Activated CD8-positive, alpha-beta memory T cell treated with anti-CD3 and anti-CD28 coated beads for 36 hours (primary cell): ENCODE measurements around the gene TFDP2. TPM values are rescaled to one million over a fixed set of nuclear protein-coding genes. Genes with fewer than 3 reads are reported as not detected.
"Not testable (repeated sequence)": the region's sequence is repeated elsewhere in the genome, so short reads cannot be mapped to it uniquely, and the experiment has no call there.

ENCODE experiments used
- CTCF ChIA-PET: fragments of 350-600 bp; sonication (Branson Sonifier 250); formaldehyde crosslinking; loops from one replicate; lab custom pipeline; 2021; ENCODE audit warnings: antibody characterized with exemption; lab: Charles Lee
- POLR2A ChIA-PET: fragments of 350-600 bp; sonication (Branson Sonifier 250); formaldehyde crosslinking; loops from one replicate; lab custom pipeline; 2021; ENCODE audit warnings: antibody characterized with exemption; lab: Charles Lee
- total RNA-seq, 2 experiments: library from RNA; stranded (reverse); gene quantifications; one replicate each; pipeline ENCODE4 v1.2.3, GENCODE V29; 2021

Gene TFDP2
- 10 to 100 TPM; 25.0 to 26.6 TPM for total RNA-seq

- ChIA-PET POLR2A (no interaction called here), CTCF (interaction anchor here (0.9 kb wide), 1 partner anchor 131 kb away, joined by 7 read pairs; no protein-coding TSS in a partner anchor)
These were observed at the start of gene TFDP2 for GRCh38 chr3:142148792-142149672. TFDP2 (minus strand) TSS chr3:142149544; CDS start chr3:142101749, 47,795 bp downstream.

- POLR2A ChIA-PET, result no interaction called here
- CTCF ChIA-PET, result no interaction called here
These were observed 39.5 kb upstream of the TFDP2 start for GRCh38 chr3:142188846-142189245.

- CTCF ChIA-PET, result interaction anchor here (0.9 to 1.2 kb wide), 2 partner anchors 30 to 97 kb away, joined by 3 read pairs; no protein-coding TSS in a partner anchor
These were observed 31.5 kb upstream of the TFDP2 start for GRCh38 chr3:142180761-142181362.

GRCh38 chr3:142175478-142175877 lies 26.1 kb upstream of the TFDP2 start:
- ChIA-PET CTCF (no interaction called here), POLR2A (interaction anchor here (0.6 kb wide), 1 partner anchor 8 kb away, joined by 6 read pairs; no protein-coding TSS in a partner anchor)

More at GRCh38 chr3:142180761-142181362, 31.5 kb upstream of the TFDP2 start:
- POLR2A ChIA-PET, result interaction anchor here (0.6 kb wide), 1 partner anchor 865 kb away, joined by 6 read pairs; no protein-coding TSS in a partner anchor

GRCh38 chr3:142174559-142174958 lies 25.2 kb upstream of the TFDP2 start:
- ChIA-PET POLR2A (no interaction called here), CTCF (no interaction called here)

- ChIA-PET POLR2A (no interaction called here), CTCF (no interaction called here)
These were observed 19.2 kb upstream of the TFDP2 start for GRCh38 chr3:142168514-142168913.

GRCh38 chr3:142165194-142165593 lies 15.8 kb upstream of the TFDP2 start:
- ChIA-PET POLR2A (no interaction called here), CTCF (no interaction called here)

GRCh38 chr3:142159083-142159740 lies 9.9 kb upstream of the TFDP2 start:
- POLR2A ChIA-PET, result no interaction called here
- CTCF ChIA-PET, result no interaction called here

- CTCF ChIA-PET, result no interaction called here
- POLR2A ChIA-PET, result no interaction called here
These were observed 4.8 kb upstream of the TFDP2 start for GRCh38 chr3:142154186-142154585.

GRCh38 chr3:142152384-142152783 lies 3.0 kb upstream of the TFDP2 start:
- ChIA-PET CTCF (interaction anchor here (0.6 kb wide), 1 partner anchor 196 kb away, joined by 3 read pairs; no protein-coding TSS in a partner anchor), POLR2A (no interaction called here)

GRCh38 chr3:142151828-142152227 lies 2.5 kb upstream of the TFDP2 start:
- ChIA-PET CTCF (interaction anchor here (0.6 kb wide), 1 partner anchor 195 kb away, joined by 3 read pairs; no protein-coding TSS in a partner anchor), POLR2A (no interaction called here)

GRCh38 chr3:142151240-142151639 lies 1.9 kb upstream of the TFDP2 start:
- ChIA-PET POLR2A (no interaction called here), CTCF (no interaction called here)

- POLR2A ChIA-PET, result no interaction called here
These were observed 927 bp upstream of the TFDP2 start for GRCh38 chr3:142150271-142150670.

GRCh38 chr3:142149673-142149992 lies 289 bp upstream of the TFDP2 start:
- ChIA-PET CTCF (interaction anchor here (0.9 kb wide), 1 partner anchor 132 kb away, joined by 7 read pairs; no protein-coding TSS in a partner anchor), POLR2A (no interaction called here)

More at GRCh38 chr3:142150271-142150670, 927 bp upstream of the TFDP2 start:
- CTCF ChIA-PET, result no interaction called here

GRCh38 chr3:142148044-142148791 lies 1.1 kb downstream of the TFDP2 start:
- CTCF ChIA-PET, result no interaction called here
- POLR2A ChIA-PET, result interaction anchor here (0.5 kb wide), 1 partner anchor 701 kb away, joined by 5 read pairs; no protein-coding TSS in a partner anchor

GRCh38 chr3:142144587-142144986 lies 4.8 kb downstream of the TFDP2 start:
- POLR2A ChIA-PET, result not testable (repeated sequence)
- CTCF ChIA-PET, result interaction anchor here (2.5 kb wide), 1 partner anchor 135 kb away, joined by 8 read pairs; no protein-coding TSS in a partner anchor

- CTCF ChIA-PET, result interaction anchor here (0.7 kb wide), 1 partner anchor 118 kb away, joined by 4 read pairs; no protein-coding TSS in a partner anchor
- POLR2A ChIA-PET, result not testable (repeated sequence)
These were observed 8.6 kb downstream of the TFDP2 start for GRCh38 chr3:142140608-142141285.

GRCh38 chr3:142137089-142137488 lies 12.3 kb downstream of the TFDP2 start:
- POLR2A ChIA-PET, CTCF ChIA-PET: not testable (repeated sequence)
